K562 (cell line): Measurements from ENCODE around the gene GCNT2. TPM values are rescaled to one million over a fixed set of nuclear protein-coding genes. Genes with fewer than 3 reads are reported as not detected.

ENCODE experiments used
- CBFA2T3 ChIP-seq: fragments of 450-650 bp; IDR thresholded peaks from 2 replicates; pipeline ENCODE4 v1.6.1; 2017
- CREB1 ChIP-seq, 2 experiments: sonication (generic) in 1 of 2; formaldehyde crosslinking in 1 of 2; IDR thresholded peaks; 2 replicates each; pipeline versions ENCODE4 v1.6.1 to v1.8.0; 2012 to 2022; ENCODE audit warnings: inconsistent platforms in 1 of 2, mild to moderate bottlenecking in 1 of 2, missing genetic modification reagents in 1 of 2, moderate library complexity in 1 of 2
- CREM ChIP-seq: IDR thresholded peaks from 2 replicates; pipeline ENCODE4 v1.6.1; 2014; ENCODE audit warnings: antibody characterized with exemption, low read depth
- CXXC5 ChIP-seq: fragments of 250-450 bp; sonication (Bioruptor Pico); IDR thresholded peaks from 2 replicates; pipeline ENCODE4 v1.8.0; 2022; ENCODE audit warnings: inconsistent platforms, mild to moderate bottlenecking, moderate library complexity
- ELF4 ChIP-seq: fragments of 450-650 bp; formaldehyde crosslinking; IDR thresholded peaks from 2 replicates; pipeline ENCODE4 v1.4.0; 2022; ENCODE audit warnings: missing genetic modification characterization
- ELK3 ChIP-seq: fragments of 450-650 bp; formaldehyde crosslinking; IDR thresholded peaks from 2 replicates; pipeline ENCODE4 v1.4.0; 2020; ENCODE audit warnings: mild to moderate bottlenecking
- LEF1 ChIP-seq: fragments of 450-650 bp; IDR thresholded peaks from 2 replicates; pipeline ENCODE4 v1.6.1; 2016; ENCODE audit warnings: mild to moderate bottlenecking
- MAFG ChIP-seq: fragments of 450-650 bp; conservative IDR thresholded peaks from 2 replicates; pipeline ENCODE4 v1.6.1; 2016; ENCODE audit warnings: missing genetic modification characterization, missing compliant biosample characterization
- NFE2L1 ChIP-seq: fragments of 450-650 bp; IDR thresholded peaks from 2 replicates; pipeline ENCODE4 v1.6.1; 2016; ENCODE audit warnings: missing genetic modification characterization, low read depth, mild to moderate bottlenecking, missing compliant biosample characterization, moderate library complexity, borderline replicate concordance
- RBM39 ChIP-seq: fragments of 200-400 bp; formaldehyde crosslinking; optimal IDR thresholded peaks from 2 replicates; pipeline ENCODE3; 2018; ENCODE audit warnings: low read depth, low read length
- SIRT6 ChIP-seq: IDR thresholded peaks from one replicate; pipeline ENCODE4 v1.6.1; 2012; ENCODE audit warnings: low read depth, mild to moderate bottlenecking, control low read depth, inconsistent platforms, low read length, moderate library complexity
- TARDBP ChIP-seq: fragments of 450-650 bp; IDR thresholded peaks from 2 replicates; pipeline ENCODE4 v1.6.1; 2016
- TBL1XR1 ChIP-seq, 2 experiments: IDR thresholded peaks; 2 replicates each; pipeline ENCODE4 v1.6.1; 2012; ENCODE audit warnings: improper control_type of control experiment in 2 of 2, low read length in 2 of 2, mild to moderate bottlenecking in 1 of 2
- TCF7L2 ChIP-seq: fragments of 150-350 bp; IDR thresholded peaks from 2 replicates; pipeline ENCODE4 v1.6.1; 2016; ENCODE audit warnings: low read depth, mild to moderate bottlenecking, low read length, moderate library complexity
- TOE1 ChIP-seq, 2 experiments: fragments of 450-650 bp in 1 of 2; sonication (generic) in 1 of 2; formaldehyde crosslinking in 1 of 2; IDR thresholded peaks; 2 replicates each; pipeline versions ENCODE4 v1.7.1 to v1.8.0; 2016 to 2022; ENCODE audit warnings: borderline replicate concordance in 2 of 2, mild to moderate bottlenecking in 2 of 2, antibody characterized with exemption in 1 of 2, inconsistent platforms in 1 of 2, low read depth in 1 of 2, missing genetic modification reagents in 1 of 2, moderate library complexity in 1 of 2
- XRCC3 ChIP-seq: fragments of 450-650 bp; IDR thresholded peaks from 2 replicates; pipeline ENCODE4 v1.6.1; 2017; ENCODE audit warnings: mild to moderate bottlenecking, moderate library complexity
- ZHX1 ChIP-seq: fragments of 150-350 bp; conservative IDR thresholded peaks from 2 replicates; pipeline ENCODE4 v1.6.1; 2014; ENCODE audit warnings: low read length
- ZNF146 ChIP-seq: IDR thresholded peaks from one replicate; pipeline ENCODE4 v1.6.1; 2018; ENCODE audit warnings: missing compliant biosample characterization; ENCODE audit not compliant: unreplicated experiment
- ZNF175 ChIP-seq: fragments of 200-800 bp; sonication (Bioruptor generic); IDR thresholded peaks from 2 replicates; pipeline ENCODE4 v1.6.1; 2016; ENCODE audit warnings: low read depth, mild to moderate bottlenecking, missing genetic modification characterization, missing compliant biosample characterization
- ZNF639 ChIP-seq, 2 experiments: fragments of 200-800 bp in 1 of 2; sonication (Bioruptor generic) in 1 of 2; sonication (generic) in 1 of 2; formaldehyde crosslinking in 1 of 2; IDR thresholded peaks in 1 of 2; conservative IDR thresholded peaks in 1 of 2; 2 replicates each; pipeline versions ENCODE4 v1.5.0 to v1.6.1; 2016 to 2020; ENCODE audit warnings: missing compliant biosample characterization in 1 of 2, missing genetic modification characterization in 1 of 2, missing genetic modification reagents in 1 of 2
- ZNF644 ChIP-seq: fragments of 200-800 bp; sonication (Bioruptor generic); IDR thresholded peaks from 2 replicates; pipeline ENCODE4 v1.6.1; 2016; ENCODE audit warnings: low read depth, missing genetic modification characterization, missing compliant biosample characterization
- ZNF717 ChIP-seq: fragments of 250-450 bp; sonication (Bioruptor Pico); IDR thresholded peaks from 2 replicates; pipeline ENCODE4 v1.5.0; 2021
- ZNF830 ChIP-seq: fragments of 250-450 bp; sonication (Bioruptor Pico); IDR thresholded peaks from 2 replicates; pipeline ENCODE4 v1.5.0; 2021; ENCODE audit warnings: mild to moderate bottlenecking
- polyA plus RNA-seq, 8 experiments: library from polyadenylated mRNA; depleted of rRNA in 4 of 8; stranded (reverse) in 5 of 8; unstranded in 3 of 8; fragments of >200 nt; fragmentation: Nextera tagmentation in 2 of 8; fragmentation: Illumina TruSeq in 1 of 8; extraction: Ambion mirVana in 2 of 8; extraction: Trizol in 1 of 8; gene quantifications; 2 replicates each; pipeline versions ENCODE4 v1.2.1 to v1.2.3, GENCODE V29; 2011 to 2014; ENCODE audit warnings: inconsistent platforms in 1 of 8, missing spikeins in 1 of 8
- total RNA-seq, 7 experiments: library from RNA; depleted of rRNA in 6 of 7; stranded (reverse); fragments of >200 nt in 6 of 7; fragmentation: Illumina TruSeq in 2 of 7; extraction: Trizol in 2 of 7; gene quantifications; 2 replicates each; pipeline versions ENCODE4 v1.2.1 to v1.2.3, GENCODE V29; 2011 to 2021; ENCODE audit warnings: low replicate concordance in 1 of 7

The GCNT2 gene
- total and polyA plus RNA-seq, 9 of the 15 experiments (the other 6 are each of a cell fraction or from before 2014, with no cell fraction given), result 0.78 to 2.6 (median 1.6) TPM

- no peak for TF ChIP-seq CREB1 (IDR thresholded peaks at IDR 0.05)
- TF ChIP-seq CREB1 (CRISPR knock-in tag; IDR thresholded peaks at IDR 0.05), result 0 out of 2 replicates have a peak, but pooled peaks have one; percentile 29
- TF ChIP-seq ZNF146 (CRISPR knock-in tag), result no peak
- peak; percentile 53 for TF ChIP-seq CBFA2T3
- peak; percentile 95 for TF ChIP-seq ELF4 (CRISPR knock-in tag)
- TF ChIP-seq ZNF644 (tag), result peak; percentile 75; the same call in 1 of the 2 replicates
- peak; percentile 51; the same call in 1 of the 2 replicates for TF ChIP-seq LEF1
- TF ChIP-seq ZNF639 (CRISPR knock-in tag; conservative IDR thresholded peaks at IDR 0.05 in 1 of 2, IDR thresholded peaks at IDR 0.05 in 1 of 2), result peak in 1 of 2 experiments; percentile 55; a peak in 1 of 4 replicates
- TF ChIP-seq XRCC3, result no peak
- no peak for TF ChIP-seq NFE2L1 (tag)
- TF ChIP-seq CXXC5 (CRISPR knock-in tag), result peak; percentile 46; the same call in 1 of the 2 replicates
- no peak for TF ChIP-seq MAFG (tag)
- TF ChIP-seq TOE1 (IDR thresholded peaks at IDR 0.05; ENCODE audit: borderline replicate concordance), result no peak
- no peak for TF ChIP-seq TOE1 (CRISPR knock-in tag; IDR thresholded peaks at IDR 0.05; ENCODE audit: borderline replicate concordance, low read depth)
- no peak for TF ChIP-seq TARDBP
- TF ChIP-seq RBM39, result no peak
- TF ChIP-seq ZNF717 (CRISPR knock-in tag), result no peak
- peak; percentile 50; the same call in 1 of the 2 replicates for TF ChIP-seq CREM
- peak in 1 of 2 experiments; percentile 55; a peak in 1 of 4 replicates for TF ChIP-seq TBL1XR1 (IDR thresholded peaks at IDR 0.05; ENCODE audit: low read length in 2 of 2)
- peak; percentile 21; the same call in 1 of the 2 replicates for TF ChIP-seq ZNF175 (CRISPR knock-in tag)
- TF ChIP-seq ELK3 (CRISPR knock-in tag), result 0 out of 2 replicates have a peak, but pooled peaks have one; percentile 9
- no peak for TF ChIP-seq TCF7L2
- no peak for TF ChIP-seq ZHX1
- TF ChIP-seq SIRT6, result no peak
- no peak for TF ChIP-seq ZNF830 (CRISPR knock-in tag)
These were observed 122.1 kb downstream of the GCNT2 start (continued) for GRCh38 chr6:10643201-10643651.
